Calu3 (cell line): Measurements from ENCODE around the gene CHMP1B. TPM values are rescaled to one million over a fixed set of nuclear protein-coding genes. Genes with fewer than 3 reads are reported as not detected.
"Not testable (repeated sequence)": the region's sequence is repeated elsewhere in the genome, so short reads cannot be mapped to it uniquely, and the experiment has no call there.

Experiments
- BruUV-seq: library from RNA; stranded (reverse); fragments of 400-500 nt; replicated peaks from 2 replicates; lab custom pipeline; 2021; lab: Mats Ljungman, UMichigan
- CTCF ChIA-PET: fragments of 300-600 bp; sonication (Branson Sonifier 250); formaldehyde crosslinking; loops from one replicate; lab custom pipeline; 2022; ENCODE audit warnings: antibody characterized with exemption; lab: Charles Lee
- DNase-seq: peaks from one replicate; pipeline ENCODE4 v3.0.0; 2022
- H3K27ac Mint-ChIP-seq: one replicate; pipeline ENCODE4 v1.8.0; 2022; ENCODE audit warnings: mixed read lengths; ENCODE audit not compliant: unreplicated experiment
- H3K27me3 Mint-ChIP-seq: one replicate; pipeline ENCODE4 v1.8.0; 2022; ENCODE audit warnings: mixed read lengths; ENCODE audit not compliant: unreplicated experiment
- H3K36me3 Mint-ChIP-seq: one replicate; pipeline ENCODE4 v1.8.0; 2022; ENCODE audit warnings: mild to moderate bottlenecking, moderate library complexity, mixed read lengths; ENCODE audit not compliant: insufficient read depth, unreplicated experiment
- H3K4me1 Mint-ChIP-seq: one replicate; pipeline ENCODE4 v1.8.0; 2022; ENCODE audit warnings: mild to moderate bottlenecking, low read depth, mixed read lengths; ENCODE audit not compliant: unreplicated experiment
- H3K4me3 Mint-ChIP-seq: one replicate; pipeline ENCODE4 v1.8.0; 2022; ENCODE audit warnings: mild to moderate bottlenecking, low read depth, moderate library complexity, mixed read lengths; ENCODE audit not compliant: unreplicated experiment
- H3K9me3 Mint-ChIP-seq: one replicate; pipeline ENCODE4 v1.8.0; 2022; ENCODE audit warnings: low read depth, mixed read lengths; ENCODE audit not compliant: unreplicated experiment
- intact Hi-C: fragments of 100-400 bp; cut with micrococcal nuclease; formaldehyde crosslinking; loops from one replicate; pipeline ENCODE4 v1.10.0; 2022; ENCODE audit not compliant: unreplicated experiment
- total RNA-seq: library from RNA; stranded (reverse); gene quantifications from 2 replicates; pipeline ENCODE4 v1.2.3, GENCODE V29; 2022
- TF ChIP-seq, protein P1 (sequence below): fragments of 200-600 bp; IDR thresholded peaks from one replicate; pipeline ENCODE4 v1.8.0; 2022; ENCODE audit warnings: antibody characterized with exemption; ENCODE audit not compliant: unreplicated experiment

CHMP1B gene
- total RNA-seq, 1 experiment from 2014 or later = 44.4 TPM

DNA sequence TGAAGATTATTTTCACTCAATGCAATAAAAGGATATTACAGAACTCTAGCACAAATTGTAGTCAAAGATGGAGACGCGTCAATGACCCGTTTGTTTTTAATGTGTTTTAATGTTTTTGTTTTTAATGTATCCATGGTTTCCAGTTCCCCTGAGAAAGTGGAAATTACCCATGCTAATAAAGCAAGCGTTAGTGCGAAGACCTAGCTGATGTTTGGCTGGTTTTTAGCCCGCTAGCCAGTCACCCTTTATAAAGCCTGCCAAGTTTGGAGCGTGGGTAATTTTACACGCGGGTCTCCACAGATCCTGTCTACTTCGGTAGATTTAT lies 430 bp upstream of the CHMP1B start:
- intact Hi-C loops = loop anchor here (2.0 to 10.0 kb wide), 2 partner anchors 58 to 134 kb away; partner anchors contain the start of genes IMPA2 and MPPE1
- Mint-ChIP-seq H3K27ac (peak overlapping the region; percentile 96), H3K36me3 (peaks cover 53% of the 10 kb centered on the region), H3K9me3 (no peaks in the 10 kb centered on the region), H3K4me3 (peak overlapping the region; percentile 88), H3K27me3 (no peaks in the 10 kb centered on the region), H3K4me1 (peaks cover 17% of the 10 kb centered on the region)
- CTCF ChIA-PET = no interaction called here
- DNase-seq = no peak
- TF ChIP-seq, protein P1, sequence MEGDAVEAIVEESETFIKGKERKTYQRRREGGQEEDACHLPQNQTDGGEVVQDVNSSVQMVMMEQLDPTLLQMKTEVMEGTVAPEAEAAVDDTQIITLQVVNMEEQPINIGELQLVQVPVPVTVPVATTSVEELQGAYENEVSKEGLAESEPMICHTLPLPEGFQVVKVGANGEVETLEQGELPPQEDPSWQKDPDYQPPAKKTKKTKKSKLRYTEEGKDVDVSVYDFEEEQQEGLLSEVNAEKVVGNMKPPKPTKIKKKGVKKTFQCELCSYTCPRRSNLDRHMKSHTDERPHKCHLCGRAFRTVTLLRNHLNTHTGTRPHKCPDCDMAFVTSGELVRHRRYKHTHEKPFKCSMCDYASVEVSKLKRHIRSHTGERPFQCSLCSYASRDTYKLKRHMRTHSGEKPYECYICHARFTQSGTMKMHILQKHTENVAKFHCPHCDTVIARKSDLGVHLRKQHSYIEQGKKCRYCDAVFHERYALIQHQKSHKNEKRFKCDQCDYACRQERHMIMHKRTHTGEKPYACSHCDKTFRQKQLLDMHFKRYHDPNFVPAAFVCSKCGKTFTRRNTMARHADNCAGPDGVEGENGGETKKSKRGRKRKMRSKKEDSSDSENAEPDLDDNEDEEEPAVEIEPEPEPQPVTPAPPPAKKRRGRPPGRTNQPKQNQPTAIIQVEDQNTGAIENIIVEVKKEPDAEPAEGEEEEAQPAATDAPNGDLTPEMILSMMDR = no peak
- TSS peak; percentile 79 for BruUV-seq

DNA sequence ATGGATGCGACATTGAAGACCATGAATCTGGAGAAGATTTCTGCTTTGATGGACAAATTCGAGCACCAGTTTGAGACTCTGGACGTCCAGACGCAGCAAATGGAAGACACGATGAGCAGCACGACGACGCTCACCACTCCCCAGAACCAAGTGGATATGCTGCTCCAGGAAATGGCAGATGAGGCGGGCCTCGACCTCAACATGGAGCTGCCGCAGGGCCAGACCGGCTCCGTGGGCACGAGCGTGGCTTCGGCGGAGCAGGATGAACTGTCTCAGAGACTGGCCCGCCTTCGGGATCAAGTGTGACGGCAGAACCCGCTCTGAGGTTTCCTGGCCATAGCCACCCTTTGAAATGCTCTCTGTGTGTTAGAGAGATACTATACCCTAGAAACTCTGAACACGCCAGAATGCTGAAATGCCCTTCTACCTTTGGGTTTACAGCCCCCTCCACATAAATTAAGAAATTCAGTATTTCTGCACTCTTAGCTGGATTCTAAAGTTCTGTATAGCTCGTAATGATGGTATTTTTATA lies 659 bp downstream of the CHMP1B start:
- Mint-ChIP-seq H3K4me1 (peaks cover 22% of the 10 kb centered on the region), H3K36me3 (peaks cover 60% of the 10 kb centered on the region), H3K27ac (peak overlapping the region; percentile 96), H3K4me3 (peak overlapping the region; percentile 88), H3K9me3 (no peaks in the 10 kb centered on the region), H3K27me3 (no peaks in the 10 kb centered on the region)
- CTCF ChIA-PET = no interaction called here
- BruUV-seq = TSS peak; percentile 83
- DNase-seq = peak; percentile 28
- TF ChIP-seq, protein P1 = no peak
- intact Hi-C loops = loop anchor here (2.0 to 10.0 kb wide), 2 partner anchors 57 to 133 kb away; partner anchors contain the start of genes IMPA2 and MPPE1

DNA sequence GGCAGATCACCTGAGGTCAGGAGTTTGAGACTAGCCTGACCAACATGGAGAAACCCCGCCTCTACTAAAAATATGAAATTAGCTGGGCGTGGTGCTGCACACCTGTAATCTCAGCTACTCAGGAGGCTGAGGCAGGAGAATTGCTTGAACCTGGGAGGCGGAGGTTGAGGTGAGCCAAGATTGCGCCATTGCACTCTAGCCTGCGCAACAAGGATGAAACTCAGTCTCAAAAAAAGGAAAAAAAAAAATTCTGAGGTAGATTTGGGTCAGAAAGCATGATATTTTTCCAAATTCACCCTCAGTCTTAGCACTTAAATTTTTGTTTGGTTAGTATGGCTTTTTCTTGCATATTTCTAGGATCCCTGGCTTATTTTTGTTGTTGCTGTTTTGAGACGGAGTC lies 3.3 kb downstream of the CHMP1B start:
- H3K9me3 Mint-ChIP-seq, H3K27ac Mint-ChIP-seq, H3K27me3 Mint-ChIP-seq, CTCF ChIA-PET, H3K4me3 Mint-ChIP-seq, BruUV-seq, DNase-seq: not testable (repeated sequence)
- intact Hi-C loops = loop anchor here (10.0 kb wide), 1 partner anchor 130 kb away; the partner anchor contains the start of gene IMPA2
- Mint-ChIP-seq H3K36me3 (peaks cover 82% of the 10 kb centered on the region), H3K4me1 (peaks cover 43% of the 10 kb centered on the region)

DNA sequence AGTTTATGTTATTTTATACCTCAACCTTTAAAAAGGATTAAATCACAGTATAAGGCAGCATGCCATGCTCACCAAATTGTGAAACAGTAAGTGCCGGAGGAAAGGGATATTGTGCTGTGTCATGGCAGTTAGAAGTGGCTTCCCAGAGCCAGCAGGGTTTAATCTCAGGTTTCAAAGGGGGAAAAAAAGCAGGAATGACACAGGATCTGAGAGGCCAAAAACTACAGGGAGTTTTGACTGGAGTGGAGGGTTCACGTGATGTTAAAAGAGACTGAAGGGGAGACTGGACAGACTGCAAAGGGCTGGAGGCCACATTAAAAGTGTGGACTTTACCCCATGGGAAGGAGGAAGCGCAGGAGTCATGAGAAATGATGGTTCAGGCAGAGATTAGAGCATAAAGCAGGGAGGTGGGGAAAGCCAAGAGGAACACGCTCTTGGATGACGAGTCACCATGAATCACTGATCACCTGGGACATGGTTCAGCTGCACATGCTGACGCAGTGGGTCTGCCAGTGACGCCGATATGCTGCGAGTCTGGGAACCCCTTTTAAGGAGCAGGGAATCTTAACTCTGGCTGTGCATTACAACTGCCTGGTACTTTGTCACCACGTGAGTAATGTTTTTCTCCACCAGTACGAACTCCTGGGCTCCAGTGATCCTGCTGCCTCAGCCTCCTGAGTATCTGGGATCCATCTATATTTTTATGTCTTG lies 6.1 kb downstream of the CHMP1B start:
- intact Hi-C loops = loop anchor here (10.0 kb wide), 1 partner anchor 127 kb away; the partner anchor contains the start of gene IMPA2
- Mint-ChIP-seq H3K4me3 (peak overlapping the region; percentile 68), H3K36me3 (peaks cover 63% of the 10 kb centered on the region), H3K4me1 (peaks cover 50% of the 10 kb centered on the region), H3K27me3 (no peaks in the 10 kb centered on the region), H3K27ac (peak overlapping the region; percentile 95), H3K9me3 (no peaks in the 10 kb centered on the region)
- BruUV-seq = no TSS peak
- CTCF ChIA-PET = no interaction called here
- DNase-seq = peak; percentile 83
- TF ChIP-seq, protein P1 = no peak
